Activated CD4-positive, alpha-beta T cell treated with anti-CD3 and anti-CD28 coated beads, Interleukin-2, amount 50 U/mL, for 16 hours (primary cell): Measurements from ENCODE around the gene PSMD12.

Experiments
- DNase-seq: peaks from one replicate; pipeline ENCODE4 v3.0.0-alpha.2; 2020

The PSMD12 gene

GRCh38 chr17:67386965-67387551, 20.7 kb upstream of the PSMD12 start:
- peak; percentile 70 for DNase-seq

- no peak for DNase-seq
Observed at GRCh38 chr17:67385122-67385988, 19.0 kb upstream of the PSMD12 start.

GRCh38 chr17:67381929-67382257, 15.5 kb upstream of the PSMD12 start:
- DNase-seq = no peak

GRCh38 chr17:67379251-67379630, 12.9 kb upstream of the PSMD12 start:
- DNase-seq = no peak

GRCh38 chr17:67378454-67379250, 12.3 kb upstream of the PSMD12 start:
- peak; percentile 76 for DNase-seq

GRCh38 chr17:67377488-67378453, 11.4 kb upstream of the PSMD12 start:
- peak; percentile 52 for DNase-seq

- DNase-seq = peak; percentile 91
Observed at GRCh38 chr17:67376737-67377487, 10.5 kb upstream of the PSMD12 start, which contains the start of gene PITPNC1. Gene PITPNC1 (plus strand): TSS chr17:67377281.

GRCh38 chr17:67376415-67376736, 10.0 kb upstream of the PSMD12 start:
- DNase-seq = no peak

GRCh38 chr17:67375716-67376115, 9.3 kb upstream of the PSMD12 start:
- no peak for DNase-seq

GRCh38 chr17:67375054-67375427, 8.7 kb upstream of the PSMD12 start:
- no peak for DNase-seq

GRCh38 chr17:67374329-67375053, 8.1 kb upstream of the PSMD12 start:
- peak; percentile 87 for DNase-seq

GRCh38 chr17:67372751-67373150, 6.4 kb upstream of the PSMD12 start:
- DNase-seq = no peak

GRCh38 chr17:67369676-67370075, 3.3 kb upstream of the PSMD12 start:
- no peak for DNase-seq

- peak; percentile 74 for DNase-seq
Observed at GRCh38 chr17:67365738-67366192, 612 bp downstream of the PSMD12 start.

GRCh38 chr17:67364847-67365737, 1.3 kb downstream of the PSMD12 start:
- no peak for DNase-seq

- peak; percentile 53 for DNase-seq
Observed at GRCh38 chr17:67362173-67362572, 4.2 kb downstream of the PSMD12 start.

- DNase-seq = no peak
Observed at GRCh38 chr17:67360880-67361279, 5.5 kb downstream of the PSMD12 start.

GRCh38 chr17:67359960-67360791, 6.2 kb downstream of the PSMD12 start:
- DNase-seq = peak; percentile 75

GRCh38 chr17:67358612-67359011, 7.8 kb downstream of the PSMD12 start:
- peak; percentile 34 for DNase-seq
